Neural progenitor cell (in vitro differentiated cells): ENCODE data around the gene RECK.

ENCODE experiments used
- EZH2 ChIP-seq: fragments of 200-600 bp; sonication (generic); IDR thresholded peaks from 2 replicates; pipeline ENCODE4 v1.6.1; 2017; ENCODE audit warnings: antibody characterized with exemption, mild to moderate bottlenecking, moderate library complexity
- EZH2phosphoT487 ChIP-seq: fragments of 200-600 bp; sonication (generic); IDR thresholded peaks from 2 replicates; pipeline ENCODE4 v1.6.1; 2017; ENCODE audit warnings: antibody characterized with exemption
- TF ChIP-seq, protein P1 (sequence below): fragments of 200-600 bp; sonication (generic); IDR thresholded peaks from 2 replicates; pipeline ENCODE4 v1.5.1; 2017; ENCODE audit warnings: antibody characterized with exemption, mild to moderate bottlenecking

DNA sequence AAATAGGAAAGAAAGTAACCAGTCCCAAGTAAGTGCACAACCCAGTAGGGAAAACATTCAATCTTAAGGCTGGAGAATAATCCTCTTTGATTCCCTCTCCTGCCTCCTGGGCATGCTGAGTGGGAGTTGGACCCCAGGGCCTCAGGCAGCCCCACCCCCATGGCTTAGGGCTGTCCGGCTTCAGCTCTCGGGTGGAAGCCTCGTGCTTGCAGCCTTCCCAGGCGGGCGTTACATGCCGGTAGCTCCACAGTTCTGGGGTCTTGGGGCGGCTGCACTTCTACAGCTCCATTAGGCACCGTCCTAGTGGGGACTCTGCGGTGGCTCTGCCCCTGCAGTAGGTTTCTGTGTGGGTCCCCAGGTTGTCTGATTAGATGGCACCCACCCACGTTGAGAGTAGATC lies 109.9 kb downstream of the RECK start:
- TF ChIP-seq, protein P1, sequence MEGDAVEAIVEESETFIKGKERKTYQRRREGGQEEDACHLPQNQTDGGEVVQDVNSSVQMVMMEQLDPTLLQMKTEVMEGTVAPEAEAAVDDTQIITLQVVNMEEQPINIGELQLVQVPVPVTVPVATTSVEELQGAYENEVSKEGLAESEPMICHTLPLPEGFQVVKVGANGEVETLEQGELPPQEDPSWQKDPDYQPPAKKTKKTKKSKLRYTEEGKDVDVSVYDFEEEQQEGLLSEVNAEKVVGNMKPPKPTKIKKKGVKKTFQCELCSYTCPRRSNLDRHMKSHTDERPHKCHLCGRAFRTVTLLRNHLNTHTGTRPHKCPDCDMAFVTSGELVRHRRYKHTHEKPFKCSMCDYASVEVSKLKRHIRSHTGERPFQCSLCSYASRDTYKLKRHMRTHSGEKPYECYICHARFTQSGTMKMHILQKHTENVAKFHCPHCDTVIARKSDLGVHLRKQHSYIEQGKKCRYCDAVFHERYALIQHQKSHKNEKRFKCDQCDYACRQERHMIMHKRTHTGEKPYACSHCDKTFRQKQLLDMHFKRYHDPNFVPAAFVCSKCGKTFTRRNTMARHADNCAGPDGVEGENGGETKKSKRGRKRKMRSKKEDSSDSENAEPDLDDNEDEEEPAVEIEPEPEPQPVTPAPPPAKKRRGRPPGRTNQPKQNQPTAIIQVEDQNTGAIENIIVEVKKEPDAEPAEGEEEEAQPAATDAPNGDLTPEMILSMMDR, result no peak
- TF ChIP-seq EZH2 (no peak), EZH2phosphoT487 (no peak)
